ENCODE results near the gene CPEB4.
A peak's percentile ranks its signal among the peaks of the same experiment; 100 is the strongest.

GRCh38 chr5:173859408-173860159 is 28.6 kb upstream of the CPEB4 start:
- TF ChIP-seq TEAD4 (IDR thresholded peaks at IDR 0.05; ENCODE audit: low read length) (0 out of 2 replicates have a peak, but pooled peaks have one; percentile 13), TEAD4 (CRISPR knock-in tag; IDR thresholded peaks at IDR 0.05; ENCODE audit: borderline replicate concordance) (no peak), CTCF (IDR thresholded peaks at IDR 0.05 in 2 of 3, conservative IDR thresholded peaks at IDR 0.05 in 1 of 3; ENCODE audit: insufficient read depth in 2 of 3, low read depth in 1 of 3, low read length in 3 of 3) (no peak), ZNF589 (CRISPR knock-in tag; IDR thresholded peaks at IDR 0.05; ENCODE audit: low read depth) (no peak), RFX5 (IDR thresholded peaks at IDR 0.05; ENCODE audit: low read depth, low read length) (no peak), SIX5 (IDR thresholded peaks at IDR 0.05; ENCODE audit: borderline replicate concordance in 1 of 2, insufficient read depth in 1 of 2, low read depth in 1 of 2, low read length in 2 of 2) (no peak)
